ENCODE data around the gene CXXC5.

CXXC5 gene

DNA sequence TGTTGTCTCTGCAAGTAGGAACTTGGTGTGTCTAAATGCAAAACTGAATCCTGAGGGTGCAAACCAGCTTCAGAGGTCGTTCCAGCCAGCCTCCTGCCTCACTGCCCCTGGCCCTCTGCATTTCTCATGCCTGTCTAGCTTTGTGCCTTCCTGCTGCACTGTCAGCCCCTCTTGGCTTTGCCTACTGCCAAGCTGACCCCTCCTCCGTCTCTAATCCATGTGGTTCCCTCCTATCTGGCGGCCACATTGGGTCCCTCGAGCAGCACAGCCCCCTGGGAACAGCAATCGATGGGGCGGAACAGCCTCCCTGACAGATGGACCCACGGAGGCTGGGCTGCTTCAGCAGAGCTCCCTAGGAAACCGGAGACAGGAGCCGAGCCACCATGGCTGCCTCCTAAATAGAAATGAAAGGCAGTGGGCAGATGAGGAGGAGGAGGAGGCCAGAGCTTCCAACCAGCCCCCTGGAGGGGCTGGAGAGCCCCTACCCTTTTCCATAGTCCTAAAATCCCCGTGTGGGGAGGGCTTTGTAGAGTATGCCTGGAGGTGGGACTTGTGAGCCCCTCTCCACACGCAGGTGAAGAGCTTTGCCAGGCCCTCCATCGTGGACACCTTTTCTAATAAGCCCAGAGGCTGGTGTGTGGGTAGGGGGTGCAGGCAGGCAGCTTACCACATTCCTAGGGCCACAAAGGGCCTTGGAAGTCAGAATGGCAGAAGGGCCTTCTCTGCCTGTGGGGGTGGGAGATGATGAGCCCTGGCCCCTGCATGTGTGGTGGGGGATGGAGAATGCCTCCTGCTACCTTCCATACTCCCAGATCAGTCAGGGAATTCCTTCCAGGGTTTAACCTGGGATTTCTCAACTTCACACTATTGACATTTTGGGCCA lies 9.2 kb upstream of the CXXC5 start:
- DNase-seq (ENCODE audit: low read depth), result no peak

DNA sequence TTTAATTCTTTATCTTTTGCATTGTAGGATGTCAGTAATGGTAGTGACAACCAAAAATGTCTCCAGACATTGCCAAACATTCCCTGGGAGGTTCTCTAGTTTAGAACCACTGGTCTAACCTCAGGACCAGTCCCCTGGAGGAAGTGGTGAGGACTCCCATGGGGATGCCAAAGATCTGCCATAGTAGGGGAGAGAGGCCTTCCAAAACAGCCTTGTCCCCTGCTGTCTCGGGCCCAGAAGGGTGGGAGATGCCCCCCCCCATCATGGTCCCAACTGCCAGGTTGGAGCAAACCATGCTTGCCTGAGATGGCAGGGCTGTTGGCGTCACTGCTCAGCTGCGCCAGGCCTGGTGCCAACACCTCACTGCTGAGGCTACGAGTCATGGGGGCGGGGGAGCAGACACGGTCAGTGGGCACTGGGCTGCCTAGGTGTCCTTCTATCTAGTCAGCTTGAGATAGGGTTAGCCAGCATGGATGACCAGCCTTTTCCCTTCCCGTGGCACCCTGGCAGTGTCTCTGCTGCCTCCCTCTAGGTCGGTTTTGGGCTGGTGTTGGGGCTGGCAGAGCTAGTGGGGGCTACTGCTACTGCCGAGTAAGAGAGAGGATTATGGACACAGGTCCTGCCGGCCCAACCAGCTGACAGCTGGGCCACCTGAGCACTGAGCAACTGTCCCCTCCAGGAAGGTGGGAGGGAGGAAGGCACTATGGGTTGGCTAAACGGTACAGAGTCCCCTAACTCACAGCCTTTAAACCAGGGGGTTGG lies 8.3 kb upstream of the CXXC5 start:
- DNase-seq (ENCODE audit: low read depth), result no peak

DNA sequence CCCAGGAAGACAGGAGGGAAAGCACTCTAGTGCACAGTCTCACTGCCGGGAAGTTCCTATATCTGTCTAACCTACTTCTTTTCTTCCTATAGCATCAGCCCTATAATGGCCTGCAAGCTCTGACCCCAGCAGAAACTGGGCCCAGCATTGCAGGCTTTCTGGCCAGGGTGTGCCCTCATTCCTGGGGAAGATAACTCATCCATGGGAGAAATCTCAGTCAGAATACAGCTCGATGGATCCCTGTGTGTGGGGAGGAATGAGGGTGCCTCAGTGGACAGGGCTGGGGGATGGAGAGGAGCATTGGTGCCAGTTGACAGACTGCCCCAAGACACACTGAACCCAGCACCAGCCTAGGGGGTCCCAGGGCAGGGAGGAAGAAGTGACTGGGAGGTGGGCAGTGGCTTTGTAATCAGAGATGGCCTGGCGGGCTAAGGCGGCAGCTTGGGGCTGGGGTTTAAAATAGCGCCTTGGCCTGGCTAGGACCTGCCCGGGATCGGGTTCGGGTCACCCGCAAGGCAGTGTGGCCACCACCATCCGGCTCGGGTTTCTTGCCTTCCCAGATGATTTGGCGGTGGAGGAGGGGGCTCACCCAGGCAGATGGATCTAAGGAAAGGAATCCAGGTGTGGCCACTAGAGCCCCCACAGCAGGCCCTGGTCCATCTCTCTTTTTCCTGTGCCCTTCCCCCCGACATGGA lies 7.6 kb upstream of the CXXC5 start:
- no peak for DNase-seq (ENCODE audit: low read depth)

DNA sequence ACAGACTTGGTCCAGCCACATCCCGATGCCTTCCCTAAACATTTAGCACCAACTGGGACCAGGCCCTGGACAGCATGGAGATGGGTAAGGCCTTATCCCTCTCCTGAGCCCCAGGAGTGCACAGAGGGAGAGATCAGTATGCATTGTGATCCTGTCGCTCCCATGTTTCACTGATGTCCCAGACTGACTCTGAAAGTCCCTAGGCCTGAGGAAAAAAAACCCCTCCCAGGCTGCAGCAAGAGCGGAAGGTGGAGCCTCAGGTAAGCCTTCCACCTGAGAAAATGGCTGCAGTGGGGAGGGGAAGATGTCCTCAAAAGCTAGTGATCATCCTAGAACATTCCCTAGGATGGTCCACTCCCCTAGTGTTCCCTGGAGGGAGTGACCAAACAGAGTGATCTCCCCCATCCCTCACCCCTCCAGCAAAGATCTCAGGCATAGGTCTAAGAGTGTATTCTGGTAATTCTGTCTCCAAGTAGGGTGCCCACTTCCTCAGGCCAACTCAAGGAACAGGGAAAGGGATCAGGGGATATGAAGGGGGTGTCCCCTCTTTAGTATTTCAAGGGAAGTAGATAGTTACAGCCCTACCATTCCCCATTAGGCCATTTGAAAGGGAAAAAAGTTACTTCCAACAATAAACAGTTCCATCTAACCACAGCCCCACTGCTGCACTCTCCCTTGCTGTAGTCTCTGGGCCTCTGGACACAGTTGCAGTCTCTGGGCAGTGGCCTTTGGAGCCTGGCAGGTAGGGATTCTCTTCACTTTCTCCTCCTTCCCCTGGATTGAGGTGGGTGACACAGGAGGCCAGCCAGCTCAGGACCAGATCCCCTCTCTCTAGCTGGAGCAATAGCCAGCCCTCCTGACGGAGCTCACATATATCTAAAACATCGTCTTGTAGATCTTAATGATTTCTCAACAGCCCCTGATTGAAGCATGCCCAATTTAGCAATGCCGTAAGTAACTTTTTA lies 6.8 kb upstream of the CXXC5 start:
- DNase-seq (ENCODE audit: low read depth), result no peak

DNA sequence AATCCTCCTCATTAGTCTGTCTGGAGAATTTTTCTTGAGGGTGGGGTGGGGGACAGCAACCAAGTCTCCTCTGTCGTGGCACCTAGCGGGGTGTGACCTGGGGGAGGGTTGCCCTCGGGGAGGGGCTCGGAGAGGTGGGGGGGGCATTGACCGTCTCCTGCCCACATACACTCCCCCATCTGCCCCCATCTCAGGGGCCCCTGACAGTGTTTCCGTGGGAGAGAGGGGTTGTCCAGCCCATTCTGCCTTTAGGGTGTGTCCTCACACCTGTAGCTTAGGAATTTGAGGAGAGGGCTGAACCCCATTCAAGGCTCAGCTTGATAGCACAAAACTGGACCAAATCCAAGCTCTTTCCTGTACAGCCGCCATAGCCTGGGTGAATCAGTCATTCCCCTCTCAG lies 5.9 kb upstream of the CXXC5 start:
- DNase-seq (ENCODE audit: low read depth), result no peak

DNA sequence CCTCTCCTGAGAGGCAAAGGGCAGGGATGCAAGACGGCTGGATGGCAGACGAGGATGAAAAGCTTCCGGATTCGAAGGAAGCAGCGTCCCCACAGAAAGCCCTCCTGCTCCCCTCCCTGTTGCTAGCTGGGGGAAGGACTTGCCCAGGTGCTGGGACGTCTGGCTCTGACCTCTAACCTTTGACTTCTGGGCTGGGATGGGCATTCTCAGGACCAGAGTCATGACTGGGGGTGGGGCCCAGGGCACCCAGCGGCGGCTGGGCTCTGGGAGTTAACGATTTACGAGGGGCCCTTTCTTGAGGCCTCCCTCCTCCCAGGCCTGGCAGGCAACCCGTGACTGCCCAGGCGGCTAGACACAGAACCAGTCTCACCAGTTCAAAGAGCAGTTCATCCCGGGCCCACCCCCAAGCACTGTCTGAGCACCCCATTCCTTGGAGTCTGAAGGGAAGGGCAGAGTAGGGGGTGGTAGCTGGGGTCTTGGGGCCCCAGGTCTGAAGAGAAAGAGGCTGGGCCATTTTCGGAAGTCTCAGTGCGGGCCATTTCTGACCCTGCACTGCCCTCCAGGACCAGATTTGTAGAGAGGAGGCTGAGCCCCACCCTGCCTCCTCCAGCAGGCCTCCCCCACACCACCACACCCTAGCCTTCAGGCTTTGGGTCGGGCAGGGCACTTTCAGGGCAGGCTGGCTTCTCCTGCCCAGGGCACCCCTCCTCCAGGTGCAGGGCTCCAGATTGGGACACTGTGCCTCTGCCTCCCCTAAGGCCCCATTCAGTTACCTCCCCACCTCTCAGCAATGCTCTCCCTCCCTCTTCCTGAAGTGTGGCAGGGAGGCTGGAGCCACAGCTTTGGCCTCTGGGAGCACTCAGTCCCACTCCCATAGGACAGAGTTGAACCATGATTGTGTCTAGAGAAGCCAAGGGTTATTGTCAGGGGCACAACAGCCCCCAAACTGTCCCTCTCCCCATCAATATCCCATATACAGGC lies 5.0 kb upstream of the CXXC5 start:
- DNase-seq (ENCODE audit: low read depth), result no peak

DNA sequence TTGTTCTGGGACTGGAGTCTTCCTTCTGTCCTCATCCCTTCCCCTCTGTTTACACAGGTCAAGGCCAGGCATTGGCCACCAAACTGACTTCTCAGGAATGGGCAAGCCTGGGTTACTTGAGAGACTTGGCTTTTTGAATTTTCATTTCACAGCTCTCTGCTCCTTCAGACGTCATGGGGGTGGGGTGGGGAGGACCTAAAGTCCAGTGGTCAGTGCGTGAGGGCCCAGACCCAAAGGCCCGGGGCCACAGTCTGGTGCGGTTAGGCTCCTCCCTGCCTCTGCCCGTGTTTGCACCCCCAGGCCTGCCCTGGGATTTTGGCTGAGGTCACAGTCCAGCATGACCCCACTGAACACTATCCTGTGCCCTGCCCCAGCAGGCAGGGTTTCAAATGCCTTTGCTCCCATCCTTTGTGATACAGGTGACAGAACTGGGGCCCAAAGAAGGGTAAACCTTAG lies 4.1 kb upstream of the CXXC5 start:
- no peak for DNase-seq (ENCODE audit: low read depth)

DNA sequence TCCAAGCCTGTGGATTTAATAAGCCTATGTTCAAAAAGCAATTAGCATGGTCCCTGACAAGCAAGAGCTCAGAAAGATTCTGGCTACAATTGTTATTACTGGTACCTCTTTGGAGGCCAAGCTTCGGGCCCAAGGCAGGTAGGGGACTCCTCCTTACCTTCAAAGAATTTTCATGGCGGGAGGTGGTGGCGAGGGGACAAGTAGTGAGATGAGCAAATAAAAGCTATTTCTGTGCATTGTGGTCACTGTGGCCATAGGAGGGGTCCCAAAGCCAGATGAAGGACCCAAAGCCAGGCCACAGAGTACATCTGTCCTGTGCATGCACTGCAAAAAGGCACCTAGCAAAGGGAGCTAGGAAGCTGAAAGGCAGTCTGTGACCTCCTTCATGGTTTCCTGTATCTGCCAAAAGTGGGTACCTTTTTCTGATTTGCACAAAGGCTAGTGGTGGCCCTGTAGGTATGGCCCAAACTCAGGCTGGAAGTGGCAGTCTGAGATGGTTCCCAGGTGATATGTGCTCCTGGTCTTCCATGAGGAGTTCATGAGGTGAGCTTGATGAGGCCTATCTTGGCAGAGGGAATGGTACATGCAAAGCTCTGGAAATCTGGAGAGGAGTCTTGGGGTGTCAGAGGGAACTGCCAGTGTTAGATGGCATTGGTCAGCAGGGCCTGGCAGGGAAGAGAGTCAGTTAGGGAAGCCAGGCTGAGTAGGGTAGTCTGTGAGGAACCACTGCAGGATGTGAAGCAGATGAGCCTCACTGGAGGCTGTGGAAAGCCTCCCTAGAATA lies 3.3 kb upstream of the CXXC5 start:
- no peak for DNase-seq (ENCODE audit: low read depth)

DNA sequence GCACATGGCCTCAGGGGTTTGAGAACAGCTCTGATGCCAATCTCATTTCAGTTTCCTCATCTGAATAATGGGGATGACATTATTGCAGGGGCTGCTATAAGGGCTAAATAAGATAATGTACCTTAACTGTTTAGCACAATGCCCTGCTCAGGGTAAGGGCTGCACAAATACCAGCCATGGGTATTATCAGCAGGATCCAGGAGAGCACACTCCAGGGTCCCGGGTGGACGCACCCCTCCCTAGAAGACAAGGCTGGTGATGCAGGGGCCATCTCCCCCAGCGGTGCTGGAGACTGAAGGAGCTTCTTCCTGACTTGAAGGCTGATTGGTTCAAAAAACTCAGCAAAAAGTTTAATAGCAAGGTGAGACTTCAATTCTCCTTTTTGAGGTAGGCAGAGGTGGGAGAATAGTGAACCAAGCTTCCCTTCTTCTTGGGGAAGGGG lies 2.7 kb upstream of the CXXC5 start:
- no peak for DNase-seq (ENCODE audit: low read depth)

DNA sequence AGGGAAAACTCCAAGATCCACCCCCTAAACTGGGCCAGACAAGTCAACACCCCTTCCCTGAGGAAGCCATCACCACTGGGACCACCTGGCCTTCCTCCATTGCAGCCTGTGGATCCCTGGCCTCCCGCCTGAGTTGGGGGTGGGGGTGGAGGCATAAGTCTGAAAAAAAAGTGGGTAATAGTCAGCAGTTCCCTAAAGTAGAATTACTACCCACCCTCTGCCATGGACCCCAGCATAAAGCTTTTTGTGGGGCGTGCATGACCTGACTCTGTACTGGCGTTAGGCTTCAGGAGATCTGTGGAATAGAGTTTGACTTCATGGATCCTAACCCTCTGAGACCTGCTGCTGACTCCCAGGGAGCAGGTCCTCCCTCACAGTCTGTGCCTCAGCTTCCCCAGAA lies 2.0 kb upstream of the CXXC5 start:
- DNase-seq (ENCODE audit: low read depth), result no peak

DNA sequence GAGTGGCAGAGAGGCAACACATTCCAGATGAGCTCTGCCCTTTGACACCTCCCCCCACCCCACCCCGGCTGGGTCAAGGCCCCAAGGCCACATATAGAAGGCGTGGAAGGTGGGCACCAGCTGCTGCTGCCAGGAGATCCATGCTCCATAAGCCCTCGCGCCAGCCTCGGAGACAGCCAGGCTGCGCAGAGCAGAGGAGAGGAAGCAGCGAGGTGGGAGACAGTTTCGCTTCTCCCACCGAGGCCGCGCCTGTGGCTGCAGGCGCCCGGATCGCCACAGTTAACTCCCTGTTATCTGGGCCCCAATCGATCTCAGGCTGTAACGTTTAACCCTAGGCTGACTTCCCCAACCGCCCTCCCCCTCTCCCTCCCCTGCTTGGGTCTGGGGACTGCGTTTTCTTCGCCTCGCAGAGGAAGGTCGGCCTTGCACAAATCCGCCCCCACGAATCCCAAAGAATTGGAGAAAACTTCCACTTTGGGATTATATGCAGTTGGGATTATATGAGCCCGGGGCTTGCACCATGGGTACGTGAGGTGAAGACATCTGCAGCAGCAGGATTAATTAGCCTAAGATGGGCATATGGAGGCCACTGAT lies 1.1 kb upstream of the CXXC5 start:
- DNase-seq (ENCODE audit: low read depth), result no peak

DNA sequence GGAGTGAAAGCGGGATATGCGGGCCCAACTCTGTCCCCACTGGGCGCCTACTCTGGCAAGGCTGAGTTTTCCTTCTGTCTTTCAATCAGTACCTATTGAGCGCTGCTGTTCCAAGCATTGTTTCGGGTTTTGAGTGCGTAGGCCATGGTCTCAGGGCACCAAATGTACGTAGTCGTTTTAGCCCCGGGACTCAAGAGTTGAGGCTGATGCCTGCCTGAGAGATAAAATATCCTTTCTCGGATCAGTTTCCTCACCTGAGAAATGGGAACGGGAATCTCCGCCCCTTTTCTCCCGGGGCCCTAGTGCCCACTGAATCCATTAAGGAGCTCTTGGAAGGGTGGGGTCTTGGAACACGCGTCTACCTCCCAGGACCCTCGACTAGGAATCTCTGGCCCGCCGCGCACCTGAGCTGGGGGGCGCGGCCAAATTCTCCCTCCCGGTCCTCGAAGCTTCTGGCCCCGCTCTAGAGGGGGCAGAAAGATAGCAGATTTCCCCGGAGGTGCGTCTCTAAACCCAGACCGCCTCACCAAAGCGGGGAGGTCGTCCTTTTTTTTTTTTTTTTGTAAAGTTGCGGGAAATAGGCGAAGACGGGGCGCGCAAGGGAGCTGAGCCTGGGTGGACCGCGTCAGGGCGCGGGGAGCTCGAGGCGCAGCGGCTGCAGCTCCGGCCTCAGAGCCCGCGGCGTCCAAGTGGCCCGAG lies 494 bp upstream of the CXXC5 start:
- no peak for DNase-seq (ENCODE audit: low read depth)

DNA sequence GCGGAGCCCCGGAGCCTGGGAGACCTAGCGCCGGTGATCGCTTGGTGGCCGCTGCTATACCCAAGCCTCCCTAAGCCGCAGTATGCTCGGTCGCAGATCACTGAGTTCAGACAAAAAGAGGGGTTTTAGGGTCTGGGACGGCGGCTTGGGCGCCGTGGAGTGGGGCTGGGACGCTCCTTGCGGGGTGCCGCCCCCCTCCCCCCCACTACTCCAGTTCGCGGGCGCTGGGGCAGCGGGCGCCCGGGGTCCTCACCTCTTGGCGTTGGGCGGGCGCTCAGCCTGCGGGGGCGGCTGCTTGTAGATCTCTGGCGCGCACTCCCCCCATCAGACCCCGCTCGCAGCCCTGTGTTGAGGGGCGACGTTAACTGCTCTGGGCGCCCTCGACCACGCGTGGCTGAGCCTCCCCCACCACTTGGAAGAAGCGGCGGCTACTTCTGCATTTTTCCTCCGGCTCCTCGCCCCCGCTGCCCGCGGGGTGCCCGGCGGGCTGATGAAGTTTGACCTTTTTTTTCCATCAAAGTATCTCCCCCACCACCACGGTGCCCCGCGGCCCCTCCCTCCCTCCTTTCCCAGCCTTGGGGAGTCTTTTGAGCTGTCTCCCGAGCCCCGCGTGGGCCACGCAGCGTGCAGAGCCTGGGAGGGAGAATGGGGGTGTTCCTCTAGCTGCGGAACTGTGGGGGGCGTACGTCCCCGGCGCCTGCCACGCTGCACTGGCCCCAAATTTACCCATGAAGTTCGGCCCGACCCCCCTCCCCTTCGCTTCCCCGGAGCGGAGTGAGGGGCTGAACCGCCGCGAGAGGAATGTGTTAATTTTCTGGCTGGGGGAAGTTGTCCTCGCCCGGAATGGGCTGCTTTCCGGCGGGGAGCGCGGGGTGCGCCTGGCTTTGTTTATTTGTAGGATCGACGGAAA lies 1.2 kb downstream of the CXXC5 start:
- no peak for DNase-seq (ENCODE audit: low read depth)

DNA sequence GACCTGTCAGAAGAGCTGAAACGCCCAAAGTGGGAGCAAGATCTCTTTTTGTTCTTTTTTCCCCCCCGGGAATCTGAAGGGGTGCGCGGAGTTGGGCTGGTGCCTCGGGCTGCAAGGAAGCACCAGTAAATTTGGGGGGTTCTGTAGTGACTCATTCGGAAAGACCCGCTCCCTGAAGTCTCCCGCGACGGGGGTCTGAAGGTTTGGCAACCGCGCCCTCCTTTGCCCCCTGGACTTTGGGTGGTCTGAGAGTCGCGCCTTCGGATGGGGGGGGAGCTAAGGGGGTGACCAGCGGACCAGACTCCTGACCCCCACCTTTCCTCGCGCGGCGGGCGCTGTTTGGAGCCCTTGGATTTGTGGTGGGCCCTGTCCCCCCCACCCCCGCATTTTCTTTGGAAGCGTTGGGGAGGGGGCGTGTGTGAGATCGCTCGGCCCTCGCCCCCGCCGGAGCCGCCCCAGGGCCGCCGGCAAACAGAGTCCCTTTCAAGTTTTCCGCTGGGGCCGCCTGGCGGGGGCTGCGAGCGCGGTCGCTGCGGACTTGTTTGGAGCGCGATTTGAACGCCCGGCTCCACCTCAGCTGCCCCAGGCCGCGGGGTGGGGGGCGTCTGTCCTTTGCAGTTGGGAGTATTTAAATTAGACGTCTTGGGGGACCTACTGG lies 2.0 kb downstream of the CXXC5 start:
- DNase-seq (ENCODE audit: low read depth), result no peak

DNA sequence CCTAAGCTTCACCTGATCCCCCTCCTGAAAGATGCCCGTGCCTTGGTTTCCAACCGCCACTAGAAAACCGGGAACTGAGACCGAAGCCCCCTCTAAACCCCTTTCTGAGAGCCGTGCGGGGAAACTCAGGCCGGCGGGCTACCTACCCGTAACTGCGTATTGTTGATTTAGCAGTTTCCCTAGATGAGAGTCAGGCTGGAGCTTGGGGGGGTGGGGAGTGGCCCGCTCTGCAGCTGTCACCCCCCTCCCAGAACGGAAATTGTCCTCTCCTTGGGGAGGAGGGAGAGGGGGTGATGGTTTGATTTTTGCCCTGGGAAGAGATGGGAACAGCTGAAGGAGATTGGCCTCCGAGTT lies 2.5 kb downstream of the CXXC5 start:
- no peak for DNase-seq (ENCODE audit: low read depth)

DNA sequence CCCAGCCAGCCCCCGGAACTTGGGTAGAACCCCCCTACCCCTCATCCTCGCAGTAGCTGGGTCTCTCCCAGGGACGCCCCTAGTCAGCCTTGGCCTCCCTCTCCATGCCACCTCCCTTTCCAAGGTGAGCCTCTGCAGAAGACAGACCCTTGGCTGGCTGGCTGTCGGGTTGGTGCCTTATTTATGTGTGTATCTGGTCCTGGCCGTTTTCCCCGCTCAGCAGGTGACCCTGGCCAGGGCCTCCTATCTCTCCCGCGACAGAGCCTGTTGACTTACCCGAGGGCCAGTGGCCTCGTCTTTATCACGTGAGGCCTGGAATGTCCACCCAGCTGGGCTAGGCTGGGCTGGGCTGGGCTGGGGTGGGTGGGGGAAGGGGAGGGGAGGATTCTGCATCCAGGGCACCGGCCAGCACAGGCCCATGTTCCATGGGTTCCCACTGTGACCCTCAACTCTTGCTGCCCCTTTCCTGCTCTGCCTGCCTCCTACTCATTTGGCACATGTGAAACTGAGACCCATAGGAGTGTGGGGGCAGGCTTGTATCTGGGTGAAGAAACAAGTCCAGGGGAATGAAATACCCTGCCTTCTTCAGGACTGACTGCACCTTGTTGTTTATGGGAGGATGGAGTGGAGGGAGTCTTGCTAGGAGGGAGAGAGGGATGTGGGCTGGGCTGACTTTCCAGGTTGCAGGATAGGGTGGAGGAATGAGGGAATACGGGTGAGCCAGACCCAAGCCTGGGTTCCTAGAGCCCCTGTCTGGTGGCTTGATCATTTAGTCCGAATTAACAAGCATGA lies 3.1 kb downstream of the CXXC5 start:
- no peak for DNase-seq (ENCODE audit: low read depth)
